DND-41 (cell line): ENCODE data around the gene GAA.

Experiments
- EZH2 ChIP-seq: IDR thresholded peaks from 3 replicates; pipeline ENCODE4 v1.6.1; 2012; ENCODE audit warnings: borderline replicate concordance, low read depth, mild to moderate bottlenecking, moderate library complexity, low read length, inconsistent platforms; ENCODE audit not compliant: severe bottlenecking
- TF ChIP-seq, protein P1 (sequence below): IDR thresholded peaks from 2 replicates; pipeline ENCODE4 v1.5.1; 2012; ENCODE audit warnings: borderline replicate concordance, low read length, moderate library complexity, mild to moderate bottlenecking; ENCODE audit not compliant: poor library complexity, severe bottlenecking; ENCODE audit errors: extremely low read depth

DNA sequence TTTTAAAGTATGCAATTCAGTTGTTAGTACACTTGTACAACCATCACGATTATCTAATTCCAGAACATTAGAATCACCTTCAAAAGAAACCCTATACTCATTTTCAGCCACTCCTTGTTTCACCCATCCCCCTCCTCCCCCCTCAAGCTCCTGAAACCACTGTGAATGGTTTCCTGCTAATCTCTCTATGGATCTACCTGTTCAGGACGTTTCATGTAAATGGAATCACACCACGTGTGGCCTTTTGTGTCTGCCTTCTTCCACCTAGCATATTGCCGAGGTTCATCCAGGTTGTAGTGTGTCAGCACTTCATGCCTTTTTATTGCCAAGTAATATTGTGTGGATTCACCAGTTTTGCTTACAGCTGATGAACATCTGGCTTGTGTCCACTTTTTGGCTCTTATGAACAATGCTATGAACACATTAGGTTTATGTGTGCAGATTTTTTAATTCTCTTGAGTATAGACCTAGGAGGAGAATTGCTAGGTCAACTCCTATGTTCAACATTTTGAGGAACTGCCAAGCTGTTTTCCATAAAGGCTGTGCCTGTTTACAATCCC lies 27.7 kb downstream of the GAA start:
- TF ChIP-seq, protein P1, sequence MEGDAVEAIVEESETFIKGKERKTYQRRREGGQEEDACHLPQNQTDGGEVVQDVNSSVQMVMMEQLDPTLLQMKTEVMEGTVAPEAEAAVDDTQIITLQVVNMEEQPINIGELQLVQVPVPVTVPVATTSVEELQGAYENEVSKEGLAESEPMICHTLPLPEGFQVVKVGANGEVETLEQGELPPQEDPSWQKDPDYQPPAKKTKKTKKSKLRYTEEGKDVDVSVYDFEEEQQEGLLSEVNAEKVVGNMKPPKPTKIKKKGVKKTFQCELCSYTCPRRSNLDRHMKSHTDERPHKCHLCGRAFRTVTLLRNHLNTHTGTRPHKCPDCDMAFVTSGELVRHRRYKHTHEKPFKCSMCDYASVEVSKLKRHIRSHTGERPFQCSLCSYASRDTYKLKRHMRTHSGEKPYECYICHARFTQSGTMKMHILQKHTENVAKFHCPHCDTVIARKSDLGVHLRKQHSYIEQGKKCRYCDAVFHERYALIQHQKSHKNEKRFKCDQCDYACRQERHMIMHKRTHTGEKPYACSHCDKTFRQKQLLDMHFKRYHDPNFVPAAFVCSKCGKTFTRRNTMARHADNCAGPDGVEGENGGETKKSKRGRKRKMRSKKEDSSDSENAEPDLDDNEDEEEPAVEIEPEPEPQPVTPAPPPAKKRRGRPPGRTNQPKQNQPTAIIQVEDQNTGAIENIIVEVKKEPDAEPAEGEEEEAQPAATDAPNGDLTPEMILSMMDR = no peak
- TF ChIP-seq EZH2 = no peak
